Measurements from ENCODE around the gene BCL2L2.

DNA sequence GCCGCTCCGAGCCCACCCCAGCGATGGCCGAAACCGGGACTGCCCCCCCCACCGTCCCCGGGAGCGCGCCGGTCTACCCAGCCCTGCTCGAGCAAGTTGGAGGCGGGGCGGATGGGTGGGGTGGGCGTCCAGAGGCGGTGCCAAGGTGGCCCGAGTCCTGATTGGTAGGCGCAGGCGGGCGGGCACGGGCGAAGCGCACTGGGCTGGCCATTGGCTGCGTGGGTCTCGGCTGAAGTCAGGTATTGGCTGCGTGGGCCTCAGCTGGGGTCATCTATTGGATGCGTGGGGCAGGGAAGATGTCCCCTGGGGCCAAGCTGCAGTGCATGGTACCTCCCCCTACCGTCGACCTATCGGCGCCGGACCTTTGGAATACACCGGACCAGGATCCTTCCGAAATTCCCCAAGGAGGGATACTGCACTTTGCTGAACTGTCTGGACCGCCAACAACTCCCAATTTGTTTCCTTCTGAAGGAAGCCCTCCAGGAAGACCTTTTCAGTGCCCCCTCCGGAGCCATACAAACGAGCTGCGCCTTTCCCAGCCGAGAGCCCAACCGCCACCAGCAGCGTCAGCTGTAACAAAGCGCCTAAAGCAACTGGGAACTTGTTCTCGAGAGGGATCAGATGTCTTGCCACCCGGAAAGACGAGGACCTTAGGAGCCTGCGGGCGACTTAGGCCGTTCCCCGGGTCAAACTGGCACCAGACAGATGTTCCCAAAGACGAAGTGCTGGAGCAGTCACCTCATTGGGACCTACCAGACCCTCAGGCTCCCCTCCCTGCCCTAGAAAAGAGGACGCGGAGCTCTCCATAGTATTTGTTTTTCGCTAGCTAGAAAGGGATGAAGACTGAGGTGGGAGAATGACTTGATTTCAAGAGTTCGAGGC, 20.4 kb upstream of the BCL2L2 start, which contains the start of gene HOMEZ:
- peak in 1 of 2 donors; percentile 81 for TF ChIP-seq POLR2A (IDR thresholded peaks at IDR 0.05)
- TF ChIP-seq, protein P1, sequence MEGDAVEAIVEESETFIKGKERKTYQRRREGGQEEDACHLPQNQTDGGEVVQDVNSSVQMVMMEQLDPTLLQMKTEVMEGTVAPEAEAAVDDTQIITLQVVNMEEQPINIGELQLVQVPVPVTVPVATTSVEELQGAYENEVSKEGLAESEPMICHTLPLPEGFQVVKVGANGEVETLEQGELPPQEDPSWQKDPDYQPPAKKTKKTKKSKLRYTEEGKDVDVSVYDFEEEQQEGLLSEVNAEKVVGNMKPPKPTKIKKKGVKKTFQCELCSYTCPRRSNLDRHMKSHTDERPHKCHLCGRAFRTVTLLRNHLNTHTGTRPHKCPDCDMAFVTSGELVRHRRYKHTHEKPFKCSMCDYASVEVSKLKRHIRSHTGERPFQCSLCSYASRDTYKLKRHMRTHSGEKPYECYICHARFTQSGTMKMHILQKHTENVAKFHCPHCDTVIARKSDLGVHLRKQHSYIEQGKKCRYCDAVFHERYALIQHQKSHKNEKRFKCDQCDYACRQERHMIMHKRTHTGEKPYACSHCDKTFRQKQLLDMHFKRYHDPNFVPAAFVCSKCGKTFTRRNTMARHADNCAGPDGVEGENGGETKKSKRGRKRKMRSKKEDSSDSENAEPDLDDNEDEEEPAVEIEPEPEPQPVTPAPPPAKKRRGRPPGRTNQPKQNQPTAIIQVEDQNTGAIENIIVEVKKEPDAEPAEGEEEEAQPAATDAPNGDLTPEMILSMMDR (IDR thresholded peaks at IDR 0.05), result peak in 8 of 12 donors; percentile 18 to 62 (median 36)
